HG02798 (cell line): ENCODE data around the gene SHC2.

Experiments
- ATAC-seq: cut with Tn5 transposase; IDR thresholded peaks from one replicate; pipeline ENCODE4 v1.9.1; 2021; ENCODE audit warnings: mild to moderate bottlenecking; ENCODE audit not compliant: unreplicated experiment, poor library complexity

SHC2 gene

DNA sequence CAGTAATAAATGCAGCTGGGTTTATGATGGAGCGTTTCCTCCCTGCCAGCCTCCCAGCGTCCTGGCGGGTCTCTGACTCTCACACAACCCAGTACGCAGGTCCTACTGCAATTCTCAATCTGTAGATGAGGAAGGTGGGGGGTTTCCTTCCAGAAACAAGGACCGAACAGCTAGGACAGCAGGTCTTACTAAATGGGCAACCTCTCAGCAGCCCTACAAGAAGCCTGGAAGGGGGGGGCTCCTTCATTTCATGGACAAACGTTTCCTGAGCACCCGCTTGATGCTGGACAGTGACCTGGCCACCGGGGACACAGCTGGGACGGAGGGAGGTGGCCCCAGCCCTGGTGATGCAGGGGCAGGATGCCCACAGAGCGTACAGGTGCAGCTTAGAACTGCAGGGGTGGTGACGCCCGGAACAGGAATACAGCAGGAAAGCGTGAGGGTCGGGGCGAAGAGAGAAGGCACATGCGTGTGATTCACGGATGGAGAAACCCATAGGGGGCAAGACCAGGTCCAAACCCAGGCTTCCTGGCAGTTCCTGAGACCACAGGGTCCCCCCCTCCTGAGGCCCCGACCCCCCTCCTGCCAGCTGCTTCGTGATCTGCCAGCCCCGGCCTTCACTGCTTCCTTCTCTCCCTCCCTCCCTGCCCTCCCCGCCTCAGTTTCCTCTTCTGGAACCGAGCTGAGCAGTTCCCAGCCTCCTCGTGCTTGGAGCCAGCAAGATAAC lies 51.2 kb downstream of the SHC2 start:
- ATAC-seq = no peak

DNA sequence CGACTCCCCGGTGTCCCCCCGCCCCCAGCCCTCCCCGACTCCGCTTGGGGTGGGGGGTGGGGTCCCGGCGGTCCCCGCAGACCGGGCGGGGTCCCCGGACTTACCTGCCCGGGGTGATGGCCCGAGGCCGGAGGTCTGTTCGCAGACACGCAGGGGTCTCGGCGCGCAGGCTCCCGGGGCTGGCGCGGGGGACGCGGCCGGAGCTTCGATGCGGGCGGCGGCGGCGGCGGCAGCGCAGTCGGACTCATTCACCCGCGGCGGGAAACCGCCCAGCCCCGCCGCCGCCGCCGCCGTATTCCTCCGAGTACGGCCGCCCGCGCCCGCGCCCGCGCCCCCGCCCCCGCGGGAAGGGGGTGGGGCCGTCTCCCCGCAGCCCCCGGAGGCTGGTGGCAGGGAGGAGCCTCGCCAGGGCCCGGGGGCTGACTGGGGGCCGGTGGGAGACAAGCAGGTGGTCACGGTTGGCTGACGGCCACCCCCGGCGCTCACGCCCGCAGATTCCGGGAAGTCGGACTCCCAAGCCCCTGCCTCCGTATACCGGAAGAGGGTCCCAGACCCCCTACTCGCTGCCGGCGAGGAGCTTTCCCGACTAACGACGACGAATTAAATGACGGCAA lies 51.8 kb downstream of the SHC2 start, which contains the start of gene C2CD4C:
Gene C2CD4C (minus strand): TSS at position 246 of the 614 bp plus-strand sequence. CDS start 786 bp downstream, outside the sequence.
- ATAC-seq = no peak

DNA sequence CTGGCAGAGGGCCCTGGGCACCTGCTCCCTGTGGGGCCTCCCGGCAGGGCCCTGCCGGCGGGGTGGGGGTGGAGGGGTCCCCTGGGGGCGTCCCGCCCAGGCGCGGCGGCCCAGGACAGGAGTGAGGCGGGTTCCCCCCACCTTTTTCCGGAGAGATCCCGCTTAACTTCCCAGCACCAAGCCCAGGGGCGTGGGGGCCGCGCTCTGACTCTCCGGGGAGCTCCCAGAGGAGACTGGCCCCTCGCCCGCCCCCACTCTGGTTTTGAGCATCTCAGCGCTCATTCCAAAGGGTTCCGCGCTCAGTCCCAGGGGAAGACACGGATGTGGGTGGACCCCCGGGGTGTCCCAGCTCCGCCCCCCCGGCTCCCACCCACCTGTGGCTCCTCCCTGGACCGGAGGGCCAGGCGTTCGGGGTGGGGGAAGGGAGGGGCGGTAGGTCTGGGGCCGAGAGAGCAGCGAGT lies 52.4 kb downstream of the SHC2 start:
- ATAC-seq = no peak

DNA sequence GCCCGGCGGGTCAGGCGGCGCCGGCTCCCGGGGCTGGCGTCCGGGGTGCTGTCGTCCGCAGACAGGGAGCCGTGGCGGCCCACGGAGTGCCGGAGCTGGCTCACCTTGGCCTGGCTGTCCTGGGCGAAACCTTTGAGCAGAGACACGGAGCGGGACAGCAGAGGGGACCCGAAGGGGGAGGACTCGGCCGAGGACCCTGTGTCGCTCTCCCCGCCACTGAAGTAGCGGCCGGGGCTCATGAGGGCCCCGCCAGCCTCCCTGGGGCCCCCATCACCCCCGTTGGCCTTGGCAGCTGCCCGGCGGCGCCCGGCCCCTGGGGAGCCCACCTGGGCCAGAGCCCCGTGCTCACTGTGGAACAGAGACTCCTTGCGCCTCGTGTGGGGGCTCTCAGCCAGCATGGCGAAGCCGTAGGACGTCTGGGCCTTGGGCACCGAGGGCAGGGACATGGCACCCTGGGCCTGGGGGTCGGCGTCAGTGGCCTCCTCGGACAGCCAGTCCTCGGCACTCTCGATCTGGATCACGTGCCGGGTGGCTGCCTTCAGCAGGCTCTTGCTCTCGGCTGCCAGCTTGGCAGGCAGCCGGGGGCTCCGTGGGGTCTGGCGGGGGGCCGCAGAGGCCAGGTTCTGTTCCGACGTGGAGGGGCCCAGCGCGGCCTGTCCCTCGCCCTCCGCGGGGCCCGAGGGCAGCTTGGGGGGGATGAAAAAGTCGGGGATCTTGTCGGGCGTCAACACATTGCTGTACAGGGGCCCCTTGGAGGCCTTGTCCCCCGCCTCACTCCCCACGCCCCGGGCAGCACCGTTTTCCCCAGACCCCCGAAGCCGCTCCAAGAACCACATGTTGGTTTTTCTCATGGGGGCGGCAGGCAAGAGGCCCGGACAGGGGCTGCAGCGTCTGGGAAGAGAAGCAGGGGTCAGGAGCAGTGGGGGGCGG lies 53.1 kb downstream of the SHC2 start:
- ATAC-seq = no peak

DNA sequence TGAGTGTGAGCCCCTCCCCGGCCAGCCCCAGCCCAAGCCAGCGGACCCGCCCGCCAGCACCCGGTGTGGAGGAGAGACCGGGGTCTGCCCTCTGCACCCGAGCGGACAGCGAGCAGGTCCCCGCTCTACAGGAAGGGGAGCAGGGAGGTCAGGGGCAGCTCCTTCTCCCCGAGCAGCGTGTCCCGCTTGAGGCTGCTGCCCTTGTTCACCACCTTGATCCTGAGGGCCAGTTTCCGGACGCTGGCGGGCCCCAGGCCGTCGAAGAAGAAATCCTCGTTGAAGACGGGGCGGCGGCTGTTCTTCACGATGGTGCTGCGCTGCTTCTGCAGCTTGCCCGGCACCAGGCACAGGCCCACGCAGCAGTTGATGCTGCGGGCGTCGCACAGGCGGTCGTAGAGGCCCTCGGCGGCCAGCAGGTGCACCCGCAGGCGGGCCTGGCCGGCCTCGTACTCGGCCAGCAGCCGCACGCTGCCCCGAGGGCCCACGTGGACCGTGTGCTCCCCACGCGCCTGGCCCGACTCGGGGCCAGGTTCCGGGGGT lies 53.8 kb downstream of the SHC2 start:
- no peak for ATAC-seq

DNA sequence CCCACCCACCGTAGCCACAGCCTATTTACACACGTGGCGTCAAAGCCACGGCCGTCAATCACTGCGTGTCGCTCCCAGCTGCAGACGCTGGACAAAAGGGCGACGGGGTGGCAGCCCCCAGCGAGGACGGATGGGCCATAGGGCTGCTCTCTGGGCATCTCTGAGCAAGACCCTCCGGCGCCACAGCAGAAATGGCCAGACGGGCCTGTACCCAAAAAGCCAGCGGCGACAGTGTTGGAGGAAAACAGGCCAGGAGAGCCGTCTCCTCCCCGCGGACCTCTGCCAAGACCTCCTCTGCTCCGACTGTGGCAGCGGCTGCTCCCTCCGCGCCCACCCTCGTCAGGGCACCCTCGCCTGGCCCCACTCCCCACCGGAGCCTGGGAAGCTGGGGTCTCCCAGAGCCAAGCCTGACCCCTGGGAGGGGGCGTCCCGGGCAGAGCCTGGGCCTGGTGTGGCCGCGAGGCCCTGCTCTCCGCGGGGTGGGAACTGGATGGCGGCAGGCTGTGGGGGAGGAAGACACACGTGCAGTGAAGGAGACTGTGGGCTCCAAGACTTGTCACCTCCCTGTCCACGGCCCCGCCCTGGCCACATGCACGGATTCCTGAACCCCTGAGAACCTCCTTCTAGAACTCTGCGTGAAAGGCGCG lies 54.6 kb downstream of the SHC2 start:
- no peak for ATAC-seq

DNA sequence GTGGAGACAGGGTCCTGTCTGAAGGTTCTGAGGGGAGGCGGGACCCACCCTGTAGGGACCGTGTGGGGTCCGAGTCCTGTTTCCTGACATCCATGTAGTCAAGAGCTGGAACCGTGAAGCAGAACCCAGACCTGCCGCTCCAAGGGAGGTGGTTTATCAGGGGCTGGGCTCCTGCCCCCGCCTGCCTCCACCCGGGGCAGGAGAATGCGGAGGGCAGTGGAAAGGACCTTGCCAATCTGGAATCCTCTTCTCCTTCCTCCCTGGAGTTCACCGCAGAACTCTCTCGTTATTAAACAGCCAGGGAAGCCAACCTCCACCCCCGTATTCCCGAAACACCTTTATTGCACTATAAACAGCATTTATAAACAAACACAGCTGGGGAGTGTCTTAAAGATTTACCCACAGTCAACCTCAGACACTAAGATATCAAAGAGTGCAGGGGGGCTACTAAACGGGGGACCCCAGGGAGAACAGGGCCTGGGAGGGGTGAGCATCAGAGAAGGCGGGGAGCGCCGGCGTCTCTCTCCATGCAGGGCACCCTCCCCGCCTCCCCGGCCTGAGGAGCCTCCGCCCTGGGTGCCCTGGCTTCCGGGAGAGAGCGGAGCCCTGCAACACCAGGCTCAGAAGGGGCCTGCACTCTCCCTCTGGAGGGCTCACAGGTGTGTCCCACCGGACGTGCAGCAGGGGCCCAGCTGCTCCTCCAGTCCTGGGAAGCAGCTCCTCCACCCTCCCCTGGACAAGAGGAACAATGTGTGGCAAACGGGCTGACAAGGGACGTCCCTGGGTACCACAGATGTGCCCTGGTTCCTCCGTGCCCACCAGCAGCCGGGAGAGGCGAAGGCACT lies 55.5 kb downstream of the SHC2 start:
- no peak for ATAC-seq

DNA sequence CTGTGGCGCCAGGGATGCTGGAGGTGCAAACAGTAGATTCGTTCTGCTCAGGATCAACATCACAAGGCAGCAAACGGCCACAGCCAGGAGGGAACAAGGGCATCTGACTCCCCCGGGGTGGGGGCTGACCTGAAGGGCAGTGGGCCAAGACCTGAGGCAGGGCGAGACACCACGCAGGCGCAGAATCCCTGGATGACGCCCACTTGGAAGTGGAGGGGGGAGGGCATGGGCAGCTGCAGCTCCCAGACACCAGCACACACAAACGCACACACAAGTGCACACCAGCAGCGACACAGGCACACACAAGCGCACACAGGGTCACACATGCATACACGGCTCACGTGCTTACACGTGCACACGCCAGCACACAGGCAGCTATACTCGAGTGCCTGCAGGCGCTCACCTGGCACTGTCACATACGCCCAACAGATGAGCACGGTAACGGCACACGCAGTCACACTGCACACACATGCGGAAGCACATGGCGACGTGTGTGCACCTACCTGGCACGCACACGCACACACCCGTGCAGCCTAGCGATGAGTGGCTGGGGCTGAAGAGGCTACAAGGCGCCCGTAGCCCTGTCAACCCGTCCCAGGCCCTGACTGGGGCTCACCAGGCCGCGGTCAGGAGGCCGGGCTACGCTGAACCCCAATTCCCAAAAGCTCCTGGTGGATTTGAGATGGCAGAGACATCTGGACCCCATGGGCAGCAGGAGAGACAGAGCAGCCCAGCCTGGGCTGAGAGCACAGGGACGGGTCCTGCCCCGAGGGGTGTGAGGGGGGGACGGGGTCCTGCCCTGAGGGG lies 57.4 kb downstream of the SHC2 start:
- no peak for ATAC-seq

DNA sequence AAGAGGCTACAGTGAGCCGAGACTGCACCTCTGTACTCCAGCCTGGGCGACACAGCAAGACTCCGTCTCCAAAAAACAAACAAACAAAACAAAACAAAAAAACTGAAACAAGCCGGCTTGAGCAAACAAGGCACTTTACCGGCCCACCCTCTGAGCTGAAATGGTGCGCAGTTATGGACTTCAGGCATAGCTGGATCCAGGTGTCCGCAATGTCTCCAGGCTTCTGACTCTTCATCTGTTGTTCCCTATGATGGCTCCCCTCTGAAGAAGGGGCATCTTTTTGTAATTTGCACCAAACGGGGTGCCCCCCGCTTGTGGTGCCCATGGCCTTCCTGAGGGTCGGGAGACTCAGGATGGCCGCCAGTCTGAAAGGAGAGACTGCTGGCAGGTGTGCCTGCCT lies 58.0 kb downstream of the SHC2 start:
- ATAC-seq = no peak

DNA sequence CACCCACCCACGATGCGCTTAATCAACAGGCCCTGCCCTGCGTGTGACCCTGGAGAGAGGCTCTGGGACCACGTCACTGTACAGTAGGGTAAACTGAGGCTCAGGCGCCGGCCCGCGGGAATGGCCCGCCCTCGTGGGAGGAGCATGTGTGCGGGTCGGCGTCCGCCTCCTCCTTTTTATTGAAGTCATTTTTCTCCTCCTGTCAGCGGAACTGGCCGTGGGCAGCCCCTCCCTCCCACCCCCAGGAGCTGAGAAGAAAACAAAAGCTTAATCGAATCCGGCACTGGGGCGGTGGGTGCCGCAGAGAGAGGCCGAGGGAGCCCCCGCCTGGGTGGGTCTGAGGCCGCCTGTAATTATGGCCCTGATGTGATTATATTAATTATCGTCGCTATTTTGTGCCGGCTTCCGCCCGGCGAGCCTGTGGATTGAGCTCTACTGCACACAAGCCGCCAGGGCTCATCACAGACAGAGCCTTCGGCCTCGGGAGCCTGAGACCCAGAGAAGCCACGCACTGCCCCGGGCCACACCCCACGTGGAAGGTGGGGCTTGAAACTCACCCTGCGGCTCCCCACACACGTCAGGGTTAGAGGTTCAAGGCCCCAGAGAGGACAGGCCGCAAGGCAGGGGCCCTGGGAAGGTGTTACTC lies 58.8 kb downstream of the SHC2 start:
- ATAC-seq = no peak

DNA sequence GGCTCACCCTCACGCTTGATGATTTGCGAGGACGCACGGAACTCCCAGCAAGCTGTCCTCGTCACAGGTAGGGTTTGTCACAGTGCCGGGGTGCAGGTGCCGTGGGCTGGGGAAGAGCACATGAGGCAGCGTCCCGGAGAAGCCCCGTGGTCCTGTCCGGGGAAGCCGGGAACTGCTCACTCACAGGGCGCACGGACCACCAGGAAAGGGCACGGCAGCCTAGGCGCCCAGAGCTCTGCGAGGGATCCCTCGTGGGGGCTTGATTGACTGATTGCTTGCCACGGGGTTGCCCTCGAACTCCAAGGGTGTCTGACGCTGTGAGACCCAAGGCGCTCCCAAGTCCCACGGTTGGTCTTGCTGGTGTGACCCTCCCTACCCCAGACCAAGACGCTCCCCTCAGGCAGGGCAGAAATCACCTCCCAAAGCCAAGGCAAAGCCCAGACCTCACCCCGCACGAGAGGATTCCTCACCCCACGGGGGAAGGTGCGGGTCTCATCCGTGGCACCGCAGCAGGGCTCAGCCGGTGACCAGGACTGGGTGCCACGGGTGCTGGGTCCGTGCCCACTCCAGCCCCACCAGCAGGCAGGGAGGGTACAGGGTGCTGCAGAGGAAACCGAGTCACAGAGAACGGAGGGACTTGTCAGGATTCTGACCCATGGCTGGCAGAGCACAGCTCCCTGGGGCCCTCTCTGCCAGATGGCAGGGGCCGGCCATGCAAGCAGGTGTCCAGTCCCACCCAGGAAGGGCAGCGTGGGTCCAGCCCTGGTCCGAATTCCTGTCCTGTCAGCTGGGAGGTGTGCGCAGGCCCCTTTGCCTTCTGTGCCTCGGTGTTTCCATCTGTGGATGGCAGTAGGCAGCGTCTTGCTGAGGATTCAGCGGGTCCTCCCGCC lies 59.6 kb downstream of the SHC2 start:
- no peak for ATAC-seq

DNA sequence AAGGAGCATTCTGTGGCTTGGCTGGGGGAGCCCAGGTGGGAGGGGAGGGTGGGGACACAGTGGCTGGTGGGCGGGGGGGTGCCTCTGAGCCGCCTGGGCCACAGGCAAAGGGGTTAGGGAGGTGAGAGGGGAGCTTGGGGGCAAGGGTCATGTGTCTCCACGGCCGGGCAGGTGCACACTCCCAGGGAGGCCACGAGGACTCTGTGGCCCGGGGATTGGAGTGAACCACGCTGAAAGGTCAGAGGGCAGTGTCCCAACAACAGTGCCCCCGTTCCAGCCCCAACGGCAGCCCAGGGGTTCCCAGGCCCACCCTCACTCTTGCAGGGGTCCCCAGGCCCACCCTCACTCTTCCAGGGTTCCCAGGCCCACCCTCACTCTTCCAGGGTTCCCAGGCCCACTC lies 61.5 kb downstream of the SHC2 start:
- no peak for ATAC-seq

DNA sequence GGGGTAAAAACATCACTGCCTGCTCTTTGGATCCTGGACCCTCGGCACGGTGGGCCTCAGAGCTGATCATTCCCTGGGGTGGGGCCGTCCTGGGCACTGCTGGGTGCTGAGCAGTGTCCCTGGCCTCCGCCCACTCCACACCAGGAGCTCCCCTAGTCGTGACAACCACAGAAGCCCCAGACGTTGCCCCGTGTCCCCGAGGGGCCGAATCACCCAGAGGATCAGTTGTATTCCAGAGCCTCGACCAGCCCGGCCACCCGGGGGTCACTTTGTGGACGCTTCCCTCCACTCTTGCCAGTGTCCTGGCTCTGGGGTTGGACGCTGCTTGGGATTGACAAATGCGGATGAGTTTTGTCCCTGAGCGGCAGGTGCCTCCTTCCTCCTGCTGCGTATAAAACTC lies 62.1 kb downstream of the SHC2 start:
- ATAC-seq = no peak

DNA sequence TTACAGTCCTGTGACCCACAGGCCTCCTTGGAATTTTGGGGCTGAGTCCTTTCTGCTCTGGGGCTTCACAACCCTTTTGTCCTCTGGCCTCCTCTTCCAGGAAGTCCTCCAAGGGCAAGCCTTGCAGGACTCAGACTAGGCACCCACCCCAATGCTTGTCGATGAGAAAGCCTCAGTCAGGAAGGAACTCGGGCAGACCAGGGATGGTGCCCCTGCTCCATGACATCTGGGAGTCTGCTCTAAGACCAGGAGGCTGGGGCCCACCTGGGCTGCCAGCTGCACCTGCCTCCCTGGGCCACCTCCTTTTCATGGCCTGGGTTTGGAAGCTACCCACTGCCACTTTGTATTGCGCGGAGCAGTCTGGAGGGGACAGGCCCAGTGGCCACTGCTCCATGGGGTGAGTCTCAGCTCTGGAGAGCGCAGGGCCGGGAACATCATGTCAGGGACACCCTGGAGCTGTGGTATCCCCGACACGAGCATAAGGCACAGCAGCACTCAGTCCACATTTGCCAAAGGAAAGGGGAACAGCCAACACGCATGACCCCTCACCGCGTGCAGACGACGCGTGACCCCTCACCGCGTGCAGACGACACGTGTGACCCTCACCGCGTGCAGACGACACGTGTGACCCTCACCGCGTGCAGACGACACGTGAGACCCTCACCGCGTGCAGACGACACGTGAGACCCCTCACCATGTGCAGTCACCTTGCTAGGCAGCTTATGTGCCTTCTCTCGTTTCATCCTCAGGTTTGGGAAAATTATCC lies 62.7 kb downstream of the SHC2 start:
- ATAC-seq = no peak

DNA sequence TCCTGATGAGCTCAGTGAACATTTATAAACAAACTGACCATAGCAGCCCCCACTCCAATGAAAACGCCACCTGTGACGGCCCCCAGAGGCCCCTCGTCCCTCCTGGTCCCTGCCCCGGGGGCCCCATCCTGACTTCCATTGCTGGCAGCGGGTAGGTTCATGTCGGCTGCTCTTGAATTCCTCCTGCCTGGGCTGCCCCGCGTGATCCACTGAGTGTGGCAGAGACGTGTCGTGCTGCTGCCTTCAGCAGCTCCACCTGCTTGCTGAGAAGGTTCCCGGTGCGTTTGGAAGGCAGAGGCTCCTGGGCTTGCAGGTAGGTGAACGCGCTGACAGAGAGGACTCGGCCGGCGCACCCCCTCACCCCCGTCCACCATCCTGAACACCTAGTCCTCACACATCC lies 63.5 kb downstream of the SHC2 start:
- no peak for ATAC-seq

DNA sequence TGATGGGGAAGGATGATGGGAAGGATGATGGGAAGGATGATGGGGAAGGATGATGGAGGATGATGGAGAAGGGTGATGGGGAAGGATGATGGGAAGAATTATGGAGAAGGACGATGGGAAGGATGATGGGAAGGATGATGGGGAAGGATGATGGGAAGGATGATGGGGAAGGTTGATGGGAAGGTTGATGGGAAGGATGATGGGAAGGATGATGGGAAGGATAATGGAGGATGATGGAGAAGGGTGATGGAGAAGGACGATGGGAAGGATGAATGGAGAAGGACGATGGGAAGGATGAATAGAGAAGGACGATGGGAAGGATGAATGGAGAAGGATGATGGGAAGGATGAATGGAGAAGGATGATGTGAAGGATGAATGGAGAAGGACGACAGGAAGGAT lies 65.4 kb downstream of the SHC2 start:
- no peak for ATAC-seq
